ENCODE results near the gene TSPAN32.
"Not testable (repeated sequence)": the region's sequence is repeated elsewhere in the genome, so short reads cannot be mapped to it uniquely, and the experiment has no call there.

The TSPAN32 gene

GRCh38 chr11:2332569-2332968, 30.8 kb downstream of the TSPAN32 start:
- DNase-seq (ENCODE audit: low read depth in 1 of 2, low spot score in 1 of 2): not testable (repeated sequence)

DNA sequence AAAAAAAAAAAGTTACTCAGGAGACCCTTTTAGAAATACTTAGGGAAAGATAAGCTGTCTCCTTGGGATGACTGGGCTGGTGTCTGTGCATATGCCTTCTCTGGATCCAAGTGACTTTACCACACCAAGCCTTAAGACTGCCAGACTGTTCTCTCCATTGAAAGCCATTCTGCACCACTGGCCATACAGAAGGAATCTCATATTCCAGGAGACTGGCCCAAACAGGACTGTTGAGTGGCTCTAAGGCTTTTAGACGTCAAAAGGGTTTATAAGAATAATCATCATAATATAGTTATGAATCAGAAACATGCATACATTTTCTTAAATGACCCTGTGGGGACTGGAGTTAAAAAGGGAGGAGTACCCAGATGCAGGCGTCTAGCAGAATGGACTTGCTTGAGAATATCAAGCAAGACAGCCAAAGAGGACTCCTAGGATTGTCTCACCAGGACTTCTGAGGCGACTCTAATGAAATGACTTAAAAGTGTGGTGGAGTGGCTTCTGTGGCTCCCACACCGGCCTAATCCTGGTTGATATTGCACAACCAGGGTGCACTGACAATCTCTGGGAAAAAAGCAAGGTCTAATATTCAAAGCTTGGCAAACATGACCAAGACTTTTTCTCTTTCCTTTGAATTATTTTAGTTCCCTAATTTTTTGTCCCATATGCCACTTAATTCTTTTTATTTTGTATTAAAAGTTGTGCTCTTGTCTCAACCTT, 31.8 kb downstream of the TSPAN32 start:
- not testable (repeated sequence) for DNase-seq (ENCODE audit: low read depth in 1 of 2, low spot score in 1 of 2)

DNA sequence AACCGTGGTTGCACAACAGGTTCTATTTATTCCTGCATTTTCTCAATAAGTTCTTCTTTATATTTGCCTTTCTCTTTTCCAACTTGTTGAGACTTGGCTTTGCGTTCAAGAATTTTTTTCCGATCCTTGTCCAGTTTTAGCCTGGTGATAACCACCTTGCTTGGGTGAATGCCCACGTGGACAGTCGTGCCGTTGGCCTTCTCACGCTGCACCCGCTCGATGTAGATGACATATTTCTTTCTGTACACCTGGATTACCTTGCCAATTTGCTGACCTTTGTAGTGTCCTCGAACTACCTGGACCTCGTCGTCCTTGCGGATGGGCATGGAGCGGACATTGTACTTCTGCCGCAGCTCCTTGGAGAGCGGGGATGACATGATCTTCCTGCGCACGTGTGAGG, 33.5 kb downstream of the TSPAN32 start:
- DNase-seq (ENCODE audit: low read depth in 1 of 2, low spot score in 1 of 2): not testable (repeated sequence)

GRCh38 chr11:2338760-2339159, 36.9 kb downstream of the TSPAN32 start:
- not testable (repeated sequence) for DNase-seq (ENCODE audit: low read depth in 1 of 2, low spot score in 1 of 2)

GRCh38 chr11:2342557-2342956, 40.7 kb downstream of the TSPAN32 start:
- no peak for DNase-seq (ENCODE audit: low read depth in 1 of 2, low spot score in 1 of 2)

GRCh38 chr11:2342981-2343380, 41.2 kb downstream of the TSPAN32 start:
- DNase-seq (ENCODE audit: low read depth in 1 of 2, low spot score in 1 of 2): no peak

DNA sequence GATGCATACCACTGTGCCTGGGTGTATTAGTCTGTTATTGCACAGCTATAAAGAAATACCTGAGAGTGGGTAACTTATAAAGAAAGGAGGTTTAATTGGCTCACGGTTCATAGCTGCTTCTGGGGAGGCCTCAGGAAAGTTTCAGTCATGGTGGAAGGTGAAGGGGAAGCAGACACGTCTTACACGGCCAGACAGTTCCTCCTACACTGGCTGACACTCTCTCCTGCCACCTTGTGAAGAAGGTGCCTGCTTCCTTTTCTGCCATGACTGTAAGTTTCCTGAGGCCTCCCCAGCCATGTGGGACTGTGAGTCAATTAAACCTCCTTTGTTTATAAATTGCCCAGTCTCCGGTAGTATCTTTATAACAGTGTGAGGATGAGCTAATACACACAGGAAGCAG, 41.7 kb downstream of the TSPAN32 start:
- DNase-seq (ENCODE audit: low read depth in 1 of 2, low spot score in 1 of 2): no peak

DNA sequence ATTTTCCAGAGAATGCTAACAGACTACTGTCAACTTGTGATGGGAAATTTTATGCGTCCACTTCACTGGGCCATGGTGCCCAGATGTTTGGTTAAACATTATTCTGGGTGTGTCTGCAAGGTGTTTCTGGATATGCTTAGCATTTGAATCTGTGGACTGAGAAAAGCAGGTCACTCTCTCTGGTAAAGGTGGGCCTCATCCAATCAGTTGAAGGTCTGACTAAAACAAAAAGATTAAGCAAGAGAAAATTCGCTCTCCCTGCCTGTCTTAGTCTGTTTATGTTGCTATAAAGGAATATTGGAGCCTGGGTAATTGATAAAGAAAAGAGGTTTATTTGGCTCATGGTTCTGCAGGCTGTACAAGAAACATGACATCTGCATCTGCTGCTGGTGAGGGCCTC, 43.2 kb downstream of the TSPAN32 start:
- no peak for DNase-seq (ENCODE audit: low read depth in 1 of 2, low spot score in 1 of 2)

GRCh38 chr11:2346014-2346413, 44.2 kb downstream of the TSPAN32 start:
- no peak for DNase-seq (ENCODE audit: low read depth in 1 of 2, low spot score in 1 of 2)

DNA sequence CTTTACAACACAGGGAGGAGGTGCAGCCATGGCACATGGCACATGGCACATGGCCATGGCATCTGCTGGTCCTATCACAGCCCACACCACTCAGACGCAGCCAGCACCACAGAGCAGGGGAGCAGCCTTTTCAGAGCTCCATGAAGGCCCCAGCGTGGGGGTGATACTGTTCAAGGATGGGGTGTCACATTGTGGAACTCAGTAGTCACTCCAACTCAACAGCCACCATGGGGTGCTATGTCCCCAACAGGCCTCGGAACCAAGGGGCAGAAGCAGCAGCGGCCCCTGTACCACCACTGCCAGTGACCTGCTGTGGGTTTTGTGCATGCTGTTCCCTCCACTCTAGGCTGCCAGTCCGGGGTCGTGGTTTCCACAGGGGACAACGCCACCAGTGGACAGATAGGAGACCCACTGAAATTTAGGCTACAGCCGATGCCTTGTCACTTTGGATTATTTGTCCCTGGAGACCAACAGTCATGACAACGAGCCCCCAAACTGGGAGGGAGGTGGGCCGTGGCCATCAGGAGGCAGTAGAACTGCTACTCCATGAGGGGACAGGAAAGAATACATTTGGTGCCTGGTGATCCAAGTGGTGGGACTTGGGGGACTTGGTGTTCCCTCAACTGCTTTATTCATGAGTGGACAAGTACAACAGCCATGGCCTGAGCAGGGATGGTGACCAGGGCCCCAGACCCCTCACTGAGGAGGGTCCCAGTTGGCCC, 44.9 kb downstream of the TSPAN32 start:
- DNase-seq (ENCODE audit: low read depth in 1 of 2, low spot score in 1 of 2): no peak

GRCh38 chr11:2347308-2347830, 45.6 kb downstream of the TSPAN32 start:
- DNase-seq (ENCODE audit: low read depth in 1 of 2, low spot score in 1 of 2): no peak

GRCh38 chr11:2348986-2349385, 47.2 kb downstream of the TSPAN32 start:
- DNase-seq (ENCODE audit: low read depth in 1 of 2, low spot score in 1 of 2): no peak

GRCh38 chr11:2351701-2352100, 49.9 kb downstream of the TSPAN32 start:
- DNase-seq (ENCODE audit: low read depth in 1 of 2, low spot score in 1 of 2): no peak

GRCh38 chr11:2352420-2352819, 50.6 kb downstream of the TSPAN32 start:
- no peak for DNase-seq (ENCODE audit: low read depth in 1 of 2, low spot score in 1 of 2)

DNA sequence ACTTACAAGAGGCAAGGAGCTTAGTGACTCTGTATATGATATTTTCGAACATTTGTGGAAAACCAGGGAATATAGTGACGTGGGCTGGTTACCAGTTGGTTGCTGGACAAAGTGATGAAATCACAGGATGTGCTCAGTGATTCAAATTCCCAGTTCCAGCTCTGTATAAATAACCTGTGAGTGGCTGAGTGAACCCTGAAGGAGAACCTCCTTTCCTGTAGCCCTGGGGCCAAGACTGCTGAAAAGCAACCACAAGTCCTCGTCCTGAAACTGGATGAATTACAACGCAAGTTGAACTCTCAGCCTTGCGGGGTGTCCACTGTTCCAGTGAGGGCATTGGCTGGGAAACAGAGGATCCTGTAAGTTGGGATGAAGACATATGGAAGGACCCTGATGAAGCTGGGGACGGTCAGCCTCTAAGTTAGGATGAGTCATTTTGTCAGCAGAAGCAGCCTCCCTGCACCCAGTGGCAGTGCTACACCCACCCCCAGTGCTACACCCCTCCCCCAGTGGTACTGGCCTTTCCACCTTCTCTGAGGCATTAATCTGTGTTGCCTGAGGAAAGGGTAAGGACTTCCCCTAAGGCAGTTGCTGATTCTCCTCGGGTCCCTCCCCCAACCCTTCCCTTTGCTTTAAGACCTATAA, 53.3 kb downstream of the TSPAN32 start:
- no peak for DNase-seq (ENCODE audit: low read depth in 1 of 2, low spot score in 1 of 2)

GRCh38 chr11:2357246-2357645, 55.4 kb downstream of the TSPAN32 start:
- DNase-seq (ENCODE audit: low read depth in 1 of 2, low spot score in 1 of 2): no peak

DNA sequence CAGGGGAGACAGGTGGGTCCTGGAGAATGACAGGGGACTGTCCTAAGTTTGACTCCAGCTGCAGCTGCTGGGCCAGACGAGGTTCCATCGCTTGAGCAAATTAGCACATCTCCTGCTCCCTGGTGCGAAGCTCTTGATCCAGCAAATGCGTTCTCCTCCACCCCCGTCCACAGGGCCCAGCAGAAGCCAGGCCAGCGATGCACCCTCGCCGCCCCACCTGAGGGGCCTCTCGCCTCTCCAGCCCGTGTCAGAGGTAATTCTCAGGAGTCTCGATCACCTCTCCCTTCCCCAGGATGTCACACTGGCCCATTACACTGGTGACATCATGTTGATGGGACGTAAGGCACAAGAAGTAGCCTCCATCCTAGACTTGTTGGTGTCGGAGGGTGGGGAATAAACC, 55.8 kb downstream of the TSPAN32 start:
- DNase-seq (ENCODE audit: low read depth in 1 of 2, low spot score in 1 of 2): not testable (repeated sequence)

DNA sequence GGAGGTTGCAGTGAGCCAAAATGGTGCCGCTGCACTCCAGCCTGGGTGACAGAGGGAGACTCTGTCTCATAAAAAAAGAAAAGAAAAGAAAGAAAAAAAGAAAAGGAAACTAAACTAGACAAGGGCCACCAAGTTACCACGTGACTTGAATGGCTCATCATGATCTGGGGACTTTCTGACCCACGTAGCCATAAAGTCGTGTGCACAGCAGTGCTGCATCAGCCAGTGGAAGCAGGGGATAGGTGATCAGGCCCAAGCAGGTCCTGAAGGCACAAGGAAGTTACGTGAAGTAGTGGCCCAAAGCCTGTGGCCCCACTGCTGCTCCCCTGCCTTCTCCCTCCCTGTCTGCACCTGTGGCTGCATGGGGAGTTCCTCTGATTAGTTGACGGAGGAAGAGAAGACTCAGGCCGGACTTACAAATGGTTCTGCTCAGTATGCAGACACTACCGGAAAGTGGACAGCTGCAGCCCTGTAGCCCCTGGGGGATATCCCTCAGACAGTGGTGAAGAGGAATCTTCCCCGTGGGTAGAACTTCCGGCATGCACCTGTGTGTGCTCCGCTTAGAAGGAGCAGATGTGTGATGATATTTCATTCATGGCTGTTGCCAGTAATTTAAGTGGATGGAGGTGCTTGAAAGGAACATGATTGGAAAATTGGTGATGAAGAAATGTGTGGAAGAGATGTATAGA, 57.1 kb downstream of the TSPAN32 start:
- DNase-seq (ENCODE audit: low read depth in 1 of 2, low spot score in 1 of 2): no peak

DNA sequence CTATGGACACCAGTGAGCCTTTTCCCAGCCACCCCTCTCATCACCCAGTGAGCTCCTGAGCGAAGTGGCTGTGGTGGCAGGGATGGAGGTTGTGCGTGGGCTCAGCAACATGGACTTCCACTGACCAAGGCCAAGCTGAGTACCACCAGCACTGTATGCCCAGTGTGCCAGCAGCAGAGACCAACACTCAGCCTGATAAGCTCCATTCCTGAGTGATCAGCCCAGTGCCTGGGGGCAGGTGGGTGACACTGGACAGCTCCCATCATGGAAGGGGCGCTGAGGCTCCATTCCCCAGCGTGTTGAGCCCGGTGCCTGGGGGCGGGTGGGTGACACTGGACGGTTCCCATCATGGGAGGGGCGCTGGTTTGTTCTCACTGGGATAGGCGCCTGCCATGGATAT, 57.7 kb downstream of the TSPAN32 start:
- no peak for DNase-seq (ENCODE audit: low read depth in 1 of 2, low spot score in 1 of 2)

DNA sequence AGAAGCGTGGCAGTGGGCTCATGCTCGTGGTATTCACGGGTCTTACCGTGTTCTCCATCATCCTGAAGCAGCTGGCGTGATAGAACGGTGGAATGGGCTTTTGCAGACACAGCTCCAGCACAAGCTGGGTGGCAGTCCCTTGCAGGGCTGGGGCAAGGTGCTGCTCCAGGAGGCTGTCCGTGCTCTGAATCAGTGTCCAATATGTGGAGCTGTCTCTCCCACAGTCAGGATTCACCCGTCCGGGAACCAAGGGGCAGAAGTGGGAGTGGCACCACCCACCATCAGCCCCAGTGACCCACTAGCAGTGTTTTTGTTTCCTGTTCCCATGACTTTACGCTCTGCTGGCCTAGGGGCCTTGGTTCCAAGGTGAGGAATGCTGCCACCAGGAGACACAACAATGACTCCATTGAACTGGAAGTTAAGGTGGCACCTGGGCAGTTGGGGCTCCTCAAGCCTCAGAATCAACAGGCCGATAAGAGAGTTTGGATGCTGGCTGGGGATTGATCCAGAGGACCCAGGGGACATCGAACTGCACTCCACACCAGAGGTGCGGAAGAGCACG, 58.3 kb downstream of the TSPAN32 start:
- DNase-seq (ENCODE audit: low read depth in 1 of 2, low spot score in 1 of 2): no peak

DNA sequence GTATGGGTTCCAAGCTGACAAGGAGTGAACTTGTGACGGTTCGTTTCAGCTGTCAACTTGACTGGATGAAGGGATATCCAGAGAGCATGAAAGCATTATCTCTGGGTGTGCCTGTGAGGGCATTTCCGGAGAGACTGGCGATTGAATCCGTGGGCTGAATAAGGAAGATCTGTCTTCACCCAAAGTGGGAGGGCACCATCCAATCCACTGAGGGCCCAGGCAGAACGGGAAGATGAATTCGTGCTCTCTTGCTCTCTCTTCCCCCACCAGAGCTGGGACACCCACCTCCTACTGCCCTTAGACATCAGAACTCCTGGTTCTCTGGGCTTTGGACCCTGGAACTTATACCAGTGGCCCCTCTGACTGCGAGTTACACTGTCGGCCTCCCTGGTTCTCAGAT, 59.8 kb downstream of the TSPAN32 start:
- DNase-seq (ENCODE audit: low read depth in 1 of 2, low spot score in 1 of 2): no peak

Measured in stimulated activated CD4-positive, alpha-beta T cell treated with anti-CD3 and anti-CD28 coated beads, Interleukin-15, amount 100 ng/mL, for 1 hour (primary cell).